K562 (cell line): Measurements from ENCODE around the gene HOXB6. TPM values are rescaled to one million over a fixed set of nuclear protein-coding genes. Genes with fewer than 3 reads are reported as not detected.

ENCODE experiments used
- BRD4 ChIP-seq: fragments of 200-600 bp; sonication (generic); IDR thresholded peaks from 2 replicates; pipeline ENCODE4 v1.6.1; 2017; ENCODE audit warnings: inconsistent platforms
- FOS ChIP-seq: IDR thresholded peaks from 3 replicates; pipeline ENCODE4 v1.6.1; 2011; ENCODE audit not compliant: insufficient read length; ENCODE audit errors: extremely low read depth
- FOXP4 ChIP-seq: sonication (generic); formaldehyde crosslinking; IDR thresholded peaks from 2 replicates; pipeline ENCODE4 v1.8.0; 2022; ENCODE audit warnings: mild to moderate bottlenecking, missing genetic modification reagents, borderline replicate concordance
- HCFC1 ChIP-seq: IDR thresholded peaks from 2 replicates; pipeline ENCODE4 v1.6.1; 2012; ENCODE audit warnings: low read depth, low read length, improper control_type of control experiment
- JUN ChIP-seq, 2 experiments: sonication (generic) in 1 of 2; formaldehyde crosslinking in 1 of 2; IDR thresholded peaks; 2 replicates each; pipeline versions ENCODE4 v1.6.1 to v1.8.0; 2012 to 2022; ENCODE audit warnings: borderline replicate concordance in 2 of 2, mild to moderate bottlenecking in 2 of 2, improper control_type of control experiment in 1 of 2, low read depth in 1 of 2, low read length in 1 of 2, missing genetic modification reagents in 1 of 2
- NRF1 ChIP-seq, 2 experiments: fragments of 450-650 bp; IDR thresholded peaks in 1 of 2; conservative IDR thresholded peaks in 1 of 2; 2 replicates each; pipeline ENCODE4 v1.6.1; 2014; ENCODE audit warnings: mild to moderate bottlenecking in 2 of 2
- POLR2AphosphoS2 ChIP-seq: IDR thresholded peaks from 2 replicates; pipeline ENCODE4 v1.6.1; 2012; ENCODE audit warnings: low read length, improper control_type of control experiment
- SAP30 ChIP-seq: fragments of 200-600 bp; sonication (generic); IDR thresholded peaks from 2 replicates; pipeline ENCODE4 v1.6.1; 2012; ENCODE audit warnings: borderline replicate concordance, low read depth, mild to moderate bottlenecking, moderate library complexity, low read length, control low read depth, inconsistent platforms; ENCODE audit not compliant: insufficient read depth, poor library complexity, severe bottlenecking
- XRCC4 ChIP-seq: IDR thresholded peaks from one replicate; pipeline ENCODE4 v1.6.1; 2011; ENCODE audit not compliant: insufficient read depth, insufficient read length; ENCODE audit errors: extremely low read depth
- ZBED1 ChIP-seq: IDR thresholded peaks from 2 replicates; pipeline ENCODE4 v1.6.1; 2014
- ZFX ChIP-seq: sonication (generic); formaldehyde crosslinking; IDR thresholded peaks from 2 replicates; pipeline ENCODE4 v1.8.0; 2022; ENCODE audit warnings: mild to moderate bottlenecking, missing genetic modification reagents, moderate library complexity
- ZNF274 ChIP-seq: IDR thresholded peaks from 2 replicates; pipeline ENCODE4 v1.6.1; 2011; ENCODE audit warnings: low read depth, mild to moderate bottlenecking, low read length, moderate library complexity, borderline replicate concordance
- ZNF444 ChIP-seq: fragments of 250-450 bp; sonication (Bioruptor Pico); IDR thresholded peaks from 2 replicates; pipeline ENCODE4 v1.4.0; 2020; ENCODE audit warnings: mild to moderate bottlenecking, moderate library complexity
- ZNF780A ChIP-seq: fragments of 250-450 bp; sonication (Bioruptor Pico); IDR thresholded peaks from 2 replicates; pipeline ENCODE4 v1.5.0; 2021; ENCODE audit warnings: mild to moderate bottlenecking
- polyA plus RNA-seq, 8 experiments: library from polyadenylated mRNA; depleted of rRNA in 4 of 8; stranded (reverse) in 5 of 8; unstranded in 3 of 8; fragments of >200 nt; fragmentation: Nextera tagmentation in 2 of 8; fragmentation: Illumina TruSeq in 1 of 8; extraction: Ambion mirVana in 2 of 8; extraction: Trizol in 1 of 8; gene quantifications; 2 replicates each; pipeline versions ENCODE4 v1.2.1 to v1.2.3, GENCODE V29; 2011 to 2014; ENCODE audit warnings: inconsistent platforms in 1 of 8, missing spikeins in 1 of 8
- total RNA-seq, 7 experiments: library from RNA; depleted of rRNA in 6 of 7; stranded (reverse); fragments of >200 nt in 6 of 7; fragmentation: Illumina TruSeq in 2 of 7; extraction: Trizol in 2 of 7; gene quantifications; 2 replicates each; pipeline versions ENCODE4 v1.2.1 to v1.2.3, GENCODE V29; 2011 to 2021; ENCODE audit warnings: low replicate concordance in 1 of 7
- TF ChIP-seq, protein P1 (sequence below), 2 experiments: fragments of 450-650 bp in 1 of 2; sonication (generic) in 1 of 2; formaldehyde crosslinking in 1 of 2; IDR thresholded peaks; 2 replicates each; pipeline versions ENCODE4 v1.7.1 to v1.9.0; 2016 to 2022; ENCODE audit warnings: inconsistent platforms in 1 of 2, mild to moderate bottlenecking in 1 of 2, missing genetic modification reagents in 1 of 2

The HOXB6 gene
- total and polyA plus RNA-seq, 9 of the 15 experiments (the other 6 are each of a cell fraction or from before 2014, with no cell fraction given), result 1.2 to 14.8 (median 4.9) TPM

DNA sequence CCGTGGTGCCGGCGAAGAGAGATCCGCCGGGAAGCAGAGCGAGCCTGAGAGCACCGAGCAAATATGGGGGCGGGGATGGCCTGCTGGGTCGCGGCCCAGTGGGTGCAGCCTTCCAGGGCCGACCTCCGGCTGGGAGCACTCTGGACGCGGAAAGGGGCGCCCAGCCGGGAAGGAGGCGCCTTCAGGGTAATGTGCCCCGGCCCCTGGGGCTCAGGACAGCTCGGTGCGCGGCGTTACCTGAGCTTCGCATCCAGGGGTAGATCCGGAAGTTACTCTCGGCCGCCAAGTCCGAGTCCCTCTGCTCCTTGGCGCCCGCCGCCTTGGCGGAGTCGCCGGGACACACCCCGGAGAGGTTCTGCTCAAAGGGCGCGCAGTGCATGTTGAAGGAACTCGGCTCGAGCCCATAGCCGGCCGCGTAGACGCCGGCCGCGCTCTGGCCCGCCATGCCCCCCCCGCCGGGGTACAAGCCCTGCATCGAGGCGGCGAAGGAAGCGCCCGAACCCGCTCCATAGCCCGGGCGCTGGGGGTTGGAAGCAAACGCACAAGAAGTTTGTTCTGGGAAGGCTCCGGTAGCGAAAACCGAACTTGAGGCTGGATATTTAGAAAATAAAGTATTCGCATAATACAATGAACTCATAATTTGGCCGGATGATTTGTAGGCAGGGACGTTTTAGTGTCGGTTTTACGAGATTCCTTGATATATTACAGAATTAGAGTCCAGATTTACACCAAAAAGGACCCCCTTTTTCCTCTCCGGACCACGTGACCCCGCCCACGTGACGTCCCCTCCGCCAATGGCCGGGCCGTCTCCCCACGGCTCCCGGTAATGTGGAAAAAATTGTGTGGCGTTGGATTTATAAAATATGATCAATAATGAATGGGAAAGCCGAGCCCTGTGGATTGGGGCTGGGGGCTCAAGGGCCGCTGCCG lies 5.8 kb upstream of the HOXB6 start, which contains the start of gene HOXB7 (continued):
- TF ChIP-seq POLR2AphosphoS2, result peak; percentile 67; the same call in 1 of the 2 replicates
- 0 out of 2 replicates have a peak, but pooled peaks have one; percentile 8 for TF ChIP-seq BRD4
- TF ChIP-seq HCFC1, result no peak
- TF ChIP-seq FOS, result peak; percentile 77
- TF ChIP-seq XRCC4, result no peak
- TF ChIP-seq ZFX (CRISPR knock-in tag), result peak; percentile 91
- no peak for TF ChIP-seq ZNF274
- TF ChIP-seq NRF1 (conservative IDR thresholded peaks at IDR 0.05 in 1 of 2, IDR thresholded peaks at IDR 0.05 in 1 of 2), result peak; percentile 11 to 36; a peak in 1 of 4 replicates
- TF ChIP-seq, protein P1, sequence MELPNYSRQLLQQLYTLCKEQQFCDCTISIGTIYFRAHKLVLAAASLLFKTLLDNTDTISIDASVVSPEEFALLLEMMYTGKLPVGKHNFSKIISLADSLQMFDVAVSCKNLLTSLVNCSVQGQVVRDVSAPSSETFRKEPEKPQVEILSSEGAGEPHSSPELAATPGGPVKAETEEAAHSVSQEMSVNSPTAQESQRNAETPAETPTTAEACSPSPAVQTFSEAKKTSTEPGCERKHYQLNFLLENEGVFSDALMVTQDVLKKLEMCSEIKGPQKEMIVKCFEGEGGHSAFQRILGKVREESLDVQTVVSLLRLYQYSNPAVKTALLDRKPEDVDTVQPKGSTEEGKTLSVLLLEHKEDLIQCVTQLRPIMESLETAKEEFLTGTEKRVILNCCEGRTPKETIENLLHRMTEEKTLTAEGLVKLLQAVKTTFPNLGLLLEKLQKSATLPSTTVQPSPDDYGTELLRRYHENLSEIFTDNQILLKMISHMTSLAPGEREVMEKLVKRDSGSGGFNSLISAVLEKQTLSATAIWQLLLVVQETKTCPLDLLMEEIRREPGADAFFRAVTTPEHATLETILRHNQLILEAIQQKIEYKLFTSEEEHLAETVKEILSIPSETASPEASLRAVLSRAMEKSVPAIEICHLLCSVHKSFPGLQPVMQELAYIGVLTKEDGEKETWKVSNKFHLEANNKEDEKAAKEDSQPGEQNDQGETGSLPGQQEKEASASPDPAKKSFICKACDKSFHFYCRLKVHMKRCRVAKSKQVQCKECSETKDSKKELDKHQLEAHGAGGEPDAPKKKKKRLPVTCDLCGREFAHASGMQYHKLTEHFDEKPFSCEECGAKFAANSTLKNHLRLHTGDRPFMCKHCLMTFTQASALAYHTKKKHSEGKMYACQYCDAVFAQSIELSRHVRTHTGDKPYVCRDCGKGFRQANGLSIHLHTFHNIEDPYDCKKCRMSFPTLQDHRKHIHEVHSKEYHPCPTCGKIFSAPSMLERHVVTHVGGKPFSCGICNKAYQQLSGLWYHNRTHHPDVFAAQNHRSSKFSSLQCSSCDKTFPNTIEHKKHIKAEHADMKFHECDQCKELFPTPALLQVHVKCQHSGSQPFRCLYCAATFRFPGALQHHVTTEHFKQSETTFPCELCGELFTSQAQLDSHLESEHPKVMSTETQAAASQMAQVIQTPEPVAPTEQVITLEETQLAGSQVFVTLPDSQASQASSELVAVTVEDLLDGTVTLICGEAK (IDR thresholded peaks at IDR 0.05), result peak; percentile 32; the same call in 1 of the 2 replicates
- TF ChIP-seq, protein P1 (CRISPR knock-in tag; IDR thresholded peaks at IDR 0.05), result no peak
- TF ChIP-seq SAP30, result no peak
- TF ChIP-seq ZNF444 (CRISPR knock-in tag), result no peak
- TF ChIP-seq ZNF780A (CRISPR knock-in tag), result no peak
- TF ChIP-seq FOXP4 (CRISPR knock-in tag), result no peak
- no peak for TF ChIP-seq ZBED1
- TF ChIP-seq JUN (IDR thresholded peaks at IDR 0.05; ENCODE audit: borderline replicate concordance, low read depth, low read length), result no peak
- no peak for TF ChIP-seq JUN (CRISPR knock-in tag; IDR thresholded peaks at IDR 0.05; ENCODE audit: borderline replicate concordance)
